Gastroesophageal sphincter (tissue), 3 donors: ENCODE measurements around the gene SHISAL1.

Experiments
- EP300 ChIP-seq: sonication (generic); formaldehyde crosslinking; IDR thresholded peaks from one replicate; pipeline ENCODE4 v1.6.1; 2017; ENCODE audit warnings: antibody characterized with exemption, mild to moderate bottlenecking
- POLR2AphosphoS5 ChIP-seq: sonication (generic); formaldehyde crosslinking; IDR thresholded peaks from one replicate; pipeline ENCODE4 v1.6.1; 2017; ENCODE audit warnings: antibody characterized with exemption
- TF ChIP-seq, protein P1 (sequence below), 4 experiments: fragments of 200-600 bp in 2 of 4; fragments of 450-650 bp in 2 of 4; sonication (generic) in 1 of 4; IDR thresholded peaks; one replicate each; pipeline ENCODE4 v1.5.1; 2017 to 2019; ENCODE audit warnings: antibody characterized with exemption in 4 of 4, mild to moderate bottlenecking in 2 of 4, moderate library complexity in 2 of 4

DNA sequence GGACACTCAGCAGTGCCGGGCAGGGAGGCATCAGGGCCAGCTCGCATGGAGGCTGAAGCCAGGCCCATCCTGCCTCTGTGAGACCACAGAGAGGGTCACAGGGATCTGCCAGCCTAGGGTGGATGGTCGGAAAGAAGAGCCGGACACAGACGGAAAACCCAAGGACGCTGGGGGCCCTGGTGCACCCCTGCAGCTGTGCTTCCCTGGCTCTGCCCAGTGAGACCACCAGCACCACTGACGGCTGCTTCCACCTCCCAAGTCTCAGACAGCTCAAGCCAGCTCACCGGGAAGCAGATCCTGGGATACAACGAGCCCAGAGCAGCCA lies 42.2 kb downstream of the SHISAL1 start:
- TF ChIP-seq, protein P1, sequence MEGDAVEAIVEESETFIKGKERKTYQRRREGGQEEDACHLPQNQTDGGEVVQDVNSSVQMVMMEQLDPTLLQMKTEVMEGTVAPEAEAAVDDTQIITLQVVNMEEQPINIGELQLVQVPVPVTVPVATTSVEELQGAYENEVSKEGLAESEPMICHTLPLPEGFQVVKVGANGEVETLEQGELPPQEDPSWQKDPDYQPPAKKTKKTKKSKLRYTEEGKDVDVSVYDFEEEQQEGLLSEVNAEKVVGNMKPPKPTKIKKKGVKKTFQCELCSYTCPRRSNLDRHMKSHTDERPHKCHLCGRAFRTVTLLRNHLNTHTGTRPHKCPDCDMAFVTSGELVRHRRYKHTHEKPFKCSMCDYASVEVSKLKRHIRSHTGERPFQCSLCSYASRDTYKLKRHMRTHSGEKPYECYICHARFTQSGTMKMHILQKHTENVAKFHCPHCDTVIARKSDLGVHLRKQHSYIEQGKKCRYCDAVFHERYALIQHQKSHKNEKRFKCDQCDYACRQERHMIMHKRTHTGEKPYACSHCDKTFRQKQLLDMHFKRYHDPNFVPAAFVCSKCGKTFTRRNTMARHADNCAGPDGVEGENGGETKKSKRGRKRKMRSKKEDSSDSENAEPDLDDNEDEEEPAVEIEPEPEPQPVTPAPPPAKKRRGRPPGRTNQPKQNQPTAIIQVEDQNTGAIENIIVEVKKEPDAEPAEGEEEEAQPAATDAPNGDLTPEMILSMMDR (IDR thresholded peaks at IDR 0.05), result no peak
- TF ChIP-seq POLR2AphosphoS5 (no peak), EP300 (no peak)
